Loucy (cell line): ENCODE measurements around the gene ANO1.

ENCODE experiments used
- H2AFZ ChIP-seq: fragments of 200-600 bp; sonication (generic); 2 replicates; pipeline ENCODE4 v1.6.0; 2016; ENCODE audit warnings: antibody characterized with exemption, mild to moderate bottlenecking, low read length, moderate library complexity
- H3F3A ChIP-seq: fragments of 200-600 bp; 2 replicates; pipeline ENCODE4 v1.6.0; 2016; ENCODE audit warnings: antibody characterized with exemption, low read depth, mild to moderate bottlenecking
- H3K27me3 ChIP-seq: fragments of 200-600 bp; sonication (generic); 2 replicates; pipeline ENCODE4 v1.6.1; 2014; ENCODE audit warnings: low read length, mild to moderate bottlenecking; ENCODE audit not compliant: insufficient read depth, poor library complexity, severe bottlenecking
- H3K36me3 ChIP-seq: fragments of 200-600 bp; sonication (generic); 2 replicates; pipeline ENCODE4 v1.6.1; 2016; ENCODE audit warnings: low read length; ENCODE audit not compliant: insufficient read depth
- H3K4me1 ChIP-seq: fragments of 200-600 bp; sonication (generic); 2 replicates; pipeline ENCODE4 v1.5.1; 2014; ENCODE audit warnings: low read length, mild to moderate bottlenecking; ENCODE audit not compliant: insufficient read depth, poor library complexity, severe bottlenecking
- H3K4me2 ChIP-seq: fragments of 200-600 bp; sonication (generic); 2 replicates; pipeline ENCODE4 v1.6.0; 2014; ENCODE audit warnings: antibody characterized with exemption, low read length, low read depth, mild to moderate bottlenecking; ENCODE audit not compliant: poor library complexity, severe bottlenecking
- H3K4me3 ChIP-seq: fragments of 200-600 bp; sonication (generic); 2 replicates; pipeline ENCODE4 v1.5.1; 2014; ENCODE audit warnings: low read length, mild to moderate bottlenecking, mixed read lengths; ENCODE audit not compliant: poor library complexity, severe bottlenecking
- H3K79me2 ChIP-seq: fragments of 200-600 bp; sonication (generic); 2 replicates; pipeline ENCODE4 v1.6.1; 2014; ENCODE audit warnings: low read length; ENCODE audit not compliant: insufficient read depth
- H3K9ac ChIP-seq: fragments of 200-600 bp; sonication (generic); 2 replicates; pipeline ENCODE4 v1.6.0; 2014; ENCODE audit warnings: mild to moderate bottlenecking, low read depth, low read length, moderate library complexity; ENCODE audit not compliant: poor library complexity, severe bottlenecking
- H3K9me2 ChIP-seq: fragments of 200-600 bp; sonication (generic); replicated peaks from 2 replicates; pipeline ENCODE4 v1.6.1; 2016; ENCODE audit warnings: low read depth, low read length, mixed read lengths
- H3K9me3 ChIP-seq: fragments of 200-600 bp; sonication (generic); 2 replicates; pipeline ENCODE4 v1.6.1; 2014; ENCODE audit warnings: mild to moderate bottlenecking, antibody characterized with exemption, low read length, low read depth; ENCODE audit not compliant: insufficient read depth
- H4K20me1 ChIP-seq: fragments of 200-600 bp; sonication (generic); 2 replicates; pipeline ENCODE4 v1.6.0; 2014; ENCODE audit warnings: antibody characterized with exemption, low read length, mild to moderate bottlenecking; ENCODE audit not compliant: insufficient read depth, poor library complexity, severe bottlenecking
- CTCF ChIP-seq: fragments of 200-600 bp; sonication (generic); conservative IDR thresholded peaks from 2 replicates; pipeline ENCODE4 v1.5.1; 2014; ENCODE audit warnings: mild to moderate bottlenecking, antibody characterized with exemption, low read length
- EZH2phosphoT487 ChIP-seq: fragments of 200-600 bp; IDR thresholded peaks from 2 replicates; pipeline ENCODE4 v1.6.1; 2018; ENCODE audit warnings: antibody characterized with exemption, mild to moderate bottlenecking, moderate library complexity, borderline replicate concordance

Gene ANO1

GRCh38 chr11:70176940-70177689 lies 99.0 kb downstream of the ANO1 start:
- no peaks in the 10 kb centered on the region for H3K9me2 ChIP-seq
- no peaks in the 10 kb centered on the region for H3K4me1 ChIP-seq
- no peaks in the 10 kb centered on the region for H3K27me3 ChIP-seq
- no peaks in the 10 kb centered on the region for H3K79me2 ChIP-seq
- H3K9me3 ChIP-seq, result no peaks in the 10 kb centered on the region
- H3K4me3 ChIP-seq, result no peak overlapping the region
- no peak overlapping the region for H2AFZ ChIP-seq
- H3K9ac ChIP-seq, result no peak overlapping the region
- no peaks in the 10 kb centered on the region for H3F3A ChIP-seq
- TF ChIP-seq CTCF, result peak; percentile 66
- TF ChIP-seq EZH2phosphoT487, result no peak
- no peaks in the 10 kb centered on the region for H3K36me3 ChIP-seq
- no peaks in the 10 kb centered on the region for H4K20me1 ChIP-seq
- no peak overlapping the region for H3K4me2 ChIP-seq

- H3K4me2 ChIP-seq, result no peak overlapping the region
- no peak overlapping the region for H3K4me3 ChIP-seq
- H3K27me3 ChIP-seq, result no peaks in the 10 kb centered on the region
- no peak overlapping the region for H3K9ac ChIP-seq
- no peaks in the 10 kb centered on the region for H3K4me1 ChIP-seq
- TF ChIP-seq EZH2phosphoT487 (no peak), CTCF (no peak)
- no peaks in the 10 kb centered on the region for H4K20me1 ChIP-seq
- H2AFZ ChIP-seq, result no peak overlapping the region
- H3K36me3 ChIP-seq, result no peaks in the 10 kb centered on the region
- H3F3A ChIP-seq, result no peaks in the 10 kb centered on the region
- no peaks in the 10 kb centered on the region for H3K9me3 ChIP-seq
- no peaks in the 10 kb centered on the region for H3K79me2 ChIP-seq
- no peaks in the 10 kb centered on the region for H3K9me2 ChIP-seq
Measured at GRCh38 chr11:70180906-70181305, 102.8 kb downstream of the ANO1 start.

GRCh38 chr11:70182266-70182665 lies 104.1 kb downstream of the ANO1 start:
- Histone ChIP-seq H3K9me3 (no peaks in the 10 kb centered on the region), H3F3A (no peaks in the 10 kb centered on the region), H3K9ac (no peak overlapping the region), H3K79me2 (no peaks in the 10 kb centered on the region), H3K4me2 (no peak overlapping the region), H4K20me1 (no peaks in the 10 kb centered on the region), H3K36me3 (no peaks in the 10 kb centered on the region), H3K4me3 (no peak overlapping the region), H3K4me1 (no peaks in the 10 kb centered on the region), H3K9me2 (no peaks in the 10 kb centered on the region), H3K27me3 (no peaks in the 10 kb centered on the region), H2AFZ (no peak overlapping the region)
- TF ChIP-seq EZH2phosphoT487, result no peak
- TF ChIP-seq CTCF, result no peak
